ENCODE measurements around the gene UGT2A2.

GRCh38 chr4:69601065-69601464 is 38.4 kb downstream of the UGT2A2 start:
- TF ChIP-seq CTCF (conservative IDR thresholded peaks at IDR 0.05; ENCODE audit: low read depth in 2 of 2) (peak; percentile 18 to 51; a peak in 2 of 4 replicates), EZH2 (IDR thresholded peaks at IDR 0.05; ENCODE audit: low read depth, unreplicated experiment) (no peak), EZH2phosphoT487 (IDR thresholded peaks at IDR 0.05; ENCODE audit: unreplicated experiment) (no peak), ZNF331 (CRISPR knock-in tag; IDR thresholded peaks at IDR 0.05; ENCODE audit: low read depth) (no peak), JUNB (IDR thresholded peaks at IDR 0.05; ENCODE audit: unreplicated experiment) (no peak)
